ENCODE measurements around the gene PAQR4.

PAQR4 gene

DNA sequence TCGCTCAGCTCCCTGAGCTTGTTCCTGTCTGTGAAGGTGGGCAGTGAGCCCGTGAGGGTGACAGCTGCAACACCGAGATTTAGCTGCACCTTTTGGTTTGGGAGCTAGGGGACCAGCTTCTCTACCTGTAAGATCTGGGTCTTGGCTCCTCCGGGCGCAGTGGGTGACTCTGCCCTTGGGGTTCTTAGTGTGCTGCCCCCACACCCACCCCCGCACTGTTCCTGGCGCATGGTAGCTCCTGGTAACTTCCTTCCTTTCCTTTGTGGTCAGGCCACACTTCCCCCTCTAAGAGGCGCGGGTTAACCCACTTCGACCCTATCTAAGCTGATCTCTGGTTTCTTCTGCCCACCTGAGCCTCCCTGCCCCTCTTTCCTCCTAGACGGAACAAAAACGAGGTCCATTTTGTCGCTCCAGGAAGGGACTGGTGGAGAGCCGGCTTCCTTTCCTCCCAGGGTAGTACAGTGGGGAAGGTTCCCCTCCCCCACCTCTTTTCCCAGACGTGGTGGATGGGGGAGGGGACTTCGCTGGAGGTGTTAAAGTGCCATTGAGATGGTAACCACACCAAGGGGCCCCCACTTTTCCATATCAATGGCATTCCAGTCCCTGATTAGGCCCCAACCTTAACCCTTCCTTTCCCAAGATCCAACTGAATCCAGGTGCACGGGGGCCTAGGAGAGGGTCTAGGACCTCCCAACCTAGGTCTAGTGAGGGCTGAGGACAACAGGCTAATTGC, 39.0 kb downstream of the PAQR4 start:
- DNase-seq, result peak; percentile 50 to 54

DNA sequence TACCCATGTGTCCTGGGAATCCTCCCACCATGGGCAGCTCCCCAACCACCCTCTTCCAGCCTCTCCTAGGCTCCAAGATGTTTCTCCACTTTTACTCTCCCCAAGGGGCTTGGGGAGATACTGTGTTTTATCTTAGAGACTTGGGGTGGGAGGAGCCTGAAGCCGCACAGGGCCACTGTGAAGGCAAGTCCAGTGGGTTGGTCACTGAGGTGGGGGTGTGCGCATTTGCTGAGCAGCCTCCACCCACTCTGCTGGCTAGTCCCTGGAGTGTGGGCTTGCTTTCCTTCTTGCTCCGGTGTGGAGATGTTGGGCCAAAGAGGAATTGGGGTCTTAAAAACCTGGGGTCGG, 39.5 kb downstream of the PAQR4 start:
- DNase-seq, result no peak

DNA sequence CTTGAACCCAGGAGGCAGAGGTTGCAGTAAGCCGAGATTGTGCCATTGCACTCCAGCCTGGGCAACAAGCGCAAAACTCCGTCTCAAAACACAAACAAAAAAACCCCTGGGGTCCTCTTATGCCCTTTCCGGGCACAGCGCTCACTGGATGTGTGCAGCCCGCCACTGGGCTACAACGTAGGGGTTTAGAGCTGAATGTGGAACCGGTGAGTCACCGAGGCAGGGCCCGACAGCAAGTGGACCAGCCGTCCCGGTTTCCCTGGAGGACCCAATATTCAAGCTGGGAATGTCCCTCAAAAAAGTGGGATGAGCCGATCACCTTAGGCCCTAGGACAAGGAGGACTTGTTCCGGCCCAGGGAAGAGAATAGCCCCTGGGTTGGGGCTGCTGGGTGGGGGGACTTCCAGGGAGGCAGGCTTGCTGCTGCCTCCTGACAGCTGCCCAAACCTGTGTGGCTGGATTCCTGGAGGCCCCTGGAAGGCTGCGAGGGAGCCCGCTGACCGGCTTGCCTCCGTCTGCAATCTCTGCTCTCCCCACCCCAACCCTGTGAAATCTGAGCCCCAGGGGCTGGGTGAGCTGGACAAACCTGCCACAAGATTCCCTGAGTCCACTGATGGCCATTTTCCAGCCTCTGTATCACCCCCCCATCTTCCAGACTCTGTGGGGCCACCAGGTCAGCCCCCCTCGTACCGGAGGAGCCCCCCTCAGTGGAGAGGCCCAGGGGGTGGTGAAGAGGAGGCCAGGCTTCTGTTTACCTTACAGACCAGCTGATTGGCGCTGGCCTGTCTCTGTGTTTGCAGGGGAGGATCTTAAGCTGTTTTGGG, 40.6 kb downstream of the PAQR4 start:
- no peak for DNase-seq

DNA sequence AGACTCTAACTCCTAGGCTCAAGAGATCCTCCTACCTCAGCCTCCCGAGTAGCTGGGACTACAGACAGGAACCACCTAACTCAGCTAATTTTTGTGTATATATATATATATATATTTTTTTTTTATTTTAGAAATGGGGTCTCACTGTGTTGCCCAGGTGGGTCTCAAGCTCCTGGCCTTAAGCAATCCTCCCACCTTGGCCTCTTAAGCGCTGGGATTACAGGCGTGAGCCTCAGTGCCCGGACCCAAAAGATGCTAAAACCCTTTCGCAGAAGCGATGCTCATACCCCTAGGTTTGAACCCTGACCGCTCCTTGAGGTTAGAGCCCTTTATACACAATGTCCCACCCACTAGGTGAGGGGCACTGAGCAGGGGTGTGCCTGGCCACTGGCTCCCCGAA, 41.4 kb downstream of the PAQR4 start:
- no peak for DNase-seq

DNA sequence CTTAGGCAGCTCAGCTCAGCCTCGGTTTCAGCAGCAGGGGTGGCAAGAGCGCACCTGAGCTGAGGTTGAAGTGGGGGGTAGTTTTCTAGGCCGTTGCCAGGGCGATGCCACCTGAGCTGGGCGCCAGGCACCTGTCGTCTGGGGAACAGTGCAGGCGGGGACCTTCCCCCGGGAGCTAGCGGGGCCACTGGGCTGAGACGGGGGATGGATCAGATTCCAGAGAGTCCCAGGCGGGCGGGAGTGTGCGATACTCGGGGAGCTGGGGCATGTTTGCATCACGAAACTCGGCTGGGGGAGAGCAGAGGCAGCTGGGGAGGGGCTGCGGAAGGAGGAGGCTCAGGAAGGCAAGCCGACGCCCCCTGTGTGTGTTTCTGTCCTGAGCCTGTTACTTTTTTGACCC, 43.1 kb downstream of the PAQR4 start:
- no peak for DNase-seq

DNA sequence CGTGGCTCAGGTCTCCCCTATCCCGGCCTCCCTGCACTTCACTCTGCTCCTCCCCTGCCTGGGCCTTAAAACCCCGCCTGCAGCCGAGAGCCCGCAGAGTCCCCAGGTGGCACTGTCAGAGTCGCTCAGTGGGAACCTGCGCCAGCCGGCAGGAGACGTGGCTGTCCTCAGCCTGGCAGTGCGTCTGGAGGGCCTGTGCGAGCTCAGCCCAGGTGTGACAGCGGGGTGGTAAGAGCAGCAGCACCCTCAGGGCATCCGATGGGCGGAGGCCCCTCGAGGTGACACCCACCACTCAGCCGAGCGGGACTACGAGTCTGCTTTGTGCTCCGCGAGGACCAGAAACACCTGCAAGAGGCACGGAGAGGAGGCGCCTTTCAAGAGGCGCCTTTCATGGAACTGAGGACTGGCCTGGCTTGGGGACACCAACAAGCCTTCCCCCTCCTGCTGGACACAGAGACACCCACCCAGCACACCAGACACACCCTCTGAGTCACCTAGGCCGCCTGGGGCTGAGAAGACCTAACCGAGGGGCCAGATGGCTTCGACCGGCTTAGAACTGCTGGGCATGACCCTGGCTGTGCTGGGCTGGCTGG, 43.8 kb downstream of the PAQR4 start, which contains the start of gene CLDN9:
Gene CLDN9 (plus strand): TSS at position 96 of the 593 bp plus-strand sequence. CDS start 440 bp downstream, at position 536.
- DNase-seq, result no peak

DNA sequence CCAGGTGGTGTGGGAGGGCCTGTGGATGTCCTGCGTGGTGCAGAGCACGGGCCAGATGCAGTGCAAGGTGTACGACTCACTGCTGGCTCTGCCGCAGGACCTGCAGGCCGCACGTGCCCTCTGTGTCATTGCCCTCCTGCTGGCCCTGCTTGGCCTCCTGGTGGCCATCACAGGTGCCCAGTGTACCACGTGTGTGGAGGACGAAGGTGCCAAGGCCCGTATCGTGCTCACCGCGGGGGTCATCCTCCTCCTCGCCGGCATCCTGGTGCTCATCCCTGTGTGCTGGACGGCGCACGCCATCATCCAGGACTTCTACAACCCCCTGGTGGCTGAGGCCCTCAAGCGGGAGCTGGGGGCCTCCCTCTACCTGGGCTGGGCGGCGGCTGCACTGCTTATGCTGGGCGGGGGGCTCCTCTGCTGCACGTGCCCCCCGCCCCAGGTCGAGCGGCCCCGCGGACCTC, 44.4 kb downstream of the PAQR4 start:
- DNase-seq, result no peak

DNA sequence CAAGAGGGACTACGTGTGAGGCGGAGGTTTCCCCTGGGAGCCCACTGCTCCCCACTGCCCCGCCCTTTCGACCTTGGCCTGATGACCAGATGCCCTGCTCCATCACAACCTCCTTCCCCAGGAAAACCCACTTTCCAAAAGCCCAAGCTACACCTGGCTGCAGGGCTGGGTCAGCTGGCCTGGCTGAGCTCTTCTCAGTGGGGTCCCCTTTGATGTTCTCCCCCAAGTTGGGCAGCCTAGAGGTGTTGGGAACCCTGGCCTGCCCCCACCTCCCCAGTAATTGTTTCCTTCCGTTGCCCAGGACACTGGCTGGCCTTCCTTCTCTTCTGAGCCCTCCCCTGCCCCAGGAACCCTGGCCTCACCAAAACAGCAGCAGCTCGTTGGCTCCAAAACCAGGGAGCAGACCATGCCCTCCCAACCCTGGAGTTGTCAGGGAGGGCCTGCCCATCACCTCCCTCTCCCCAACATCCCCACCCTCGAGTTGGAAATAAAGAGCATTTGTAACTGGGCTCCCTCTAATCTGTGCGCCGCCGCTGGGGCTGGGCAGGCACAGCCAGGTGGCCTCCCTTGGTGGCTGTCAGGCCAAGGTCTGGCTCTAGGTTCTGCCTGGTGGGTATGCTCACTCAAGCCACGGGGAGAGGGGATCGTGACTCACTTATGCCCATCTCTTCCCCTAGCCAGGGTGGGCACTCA, 45.0 kb downstream of the PAQR4 start:
- no peak for DNase-seq

DNA sequence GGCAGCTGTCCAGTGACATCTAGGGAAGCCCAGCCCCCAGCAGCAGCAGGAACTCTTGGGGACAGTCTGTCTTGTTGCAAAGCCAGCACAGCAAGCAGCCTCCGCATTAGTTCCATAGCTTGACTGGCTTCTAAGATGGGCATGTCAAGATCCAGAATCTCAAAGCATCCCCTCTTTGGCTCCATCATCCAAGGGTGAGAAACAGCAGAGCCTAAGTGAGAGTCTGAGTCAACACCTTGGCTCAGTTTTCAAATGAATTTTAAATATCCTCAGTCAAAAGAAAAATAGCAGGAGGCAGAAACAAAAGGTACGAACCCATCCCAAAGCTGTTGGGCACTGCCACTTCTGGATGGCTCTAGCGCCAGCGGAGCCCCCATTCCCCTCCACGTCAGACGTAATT, 45.8 kb downstream of the PAQR4 start:
- no peak for DNase-seq

DNA sequence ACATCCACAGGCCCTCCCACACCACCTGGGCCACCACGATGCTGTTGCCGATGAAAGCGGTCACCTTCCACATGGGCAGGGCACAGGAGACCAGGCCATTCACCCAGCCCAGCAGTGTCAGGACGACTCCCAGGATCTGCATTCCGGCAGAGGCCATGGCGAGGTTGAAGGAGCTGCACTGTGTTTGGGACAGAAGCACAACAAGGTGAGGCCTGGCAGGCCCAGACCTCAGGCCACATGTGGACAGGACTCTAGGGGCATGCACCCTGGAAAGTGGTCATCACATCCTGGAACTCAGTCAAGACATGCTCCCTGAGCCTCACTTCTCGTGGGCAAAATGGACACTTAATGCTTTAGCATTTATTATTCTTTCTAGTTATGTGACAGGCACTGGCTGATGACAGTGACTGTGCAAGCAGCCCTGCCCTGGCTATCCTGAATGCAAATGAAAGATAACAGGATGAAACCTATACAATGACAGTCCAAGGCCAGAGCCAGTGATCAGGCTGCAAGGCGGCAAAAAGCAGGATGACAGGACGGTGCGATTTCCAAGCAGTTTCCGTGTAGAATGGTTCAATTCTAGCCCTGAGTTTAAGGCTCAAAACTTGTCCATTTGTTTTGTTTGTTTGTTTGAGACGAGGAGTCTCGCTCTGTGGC, 46.8 kb downstream of the PAQR4 start:
- DNase-seq, result no peak

DNA sequence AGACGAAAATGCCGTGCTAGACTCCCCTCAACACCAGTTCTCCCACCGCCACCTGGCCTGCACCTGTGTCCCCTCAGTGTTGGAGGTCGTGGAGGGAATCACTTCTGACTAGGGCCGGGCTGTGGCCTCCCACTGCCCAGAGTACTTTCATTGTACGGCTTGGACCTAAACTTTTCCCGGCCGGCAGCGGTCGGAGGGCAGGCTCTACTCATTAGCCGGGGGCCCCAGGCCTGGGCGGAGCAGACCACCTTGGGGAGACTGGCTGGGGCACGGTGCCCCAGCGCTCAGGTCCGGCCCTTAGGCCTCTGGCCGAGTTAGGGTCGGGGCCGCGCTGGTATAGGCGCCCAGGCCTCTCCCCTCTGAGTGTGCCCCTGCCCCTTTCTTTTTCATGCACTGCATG, 48.2 kb downstream of the PAQR4 start:
- DNase-seq, result no peak

DNA sequence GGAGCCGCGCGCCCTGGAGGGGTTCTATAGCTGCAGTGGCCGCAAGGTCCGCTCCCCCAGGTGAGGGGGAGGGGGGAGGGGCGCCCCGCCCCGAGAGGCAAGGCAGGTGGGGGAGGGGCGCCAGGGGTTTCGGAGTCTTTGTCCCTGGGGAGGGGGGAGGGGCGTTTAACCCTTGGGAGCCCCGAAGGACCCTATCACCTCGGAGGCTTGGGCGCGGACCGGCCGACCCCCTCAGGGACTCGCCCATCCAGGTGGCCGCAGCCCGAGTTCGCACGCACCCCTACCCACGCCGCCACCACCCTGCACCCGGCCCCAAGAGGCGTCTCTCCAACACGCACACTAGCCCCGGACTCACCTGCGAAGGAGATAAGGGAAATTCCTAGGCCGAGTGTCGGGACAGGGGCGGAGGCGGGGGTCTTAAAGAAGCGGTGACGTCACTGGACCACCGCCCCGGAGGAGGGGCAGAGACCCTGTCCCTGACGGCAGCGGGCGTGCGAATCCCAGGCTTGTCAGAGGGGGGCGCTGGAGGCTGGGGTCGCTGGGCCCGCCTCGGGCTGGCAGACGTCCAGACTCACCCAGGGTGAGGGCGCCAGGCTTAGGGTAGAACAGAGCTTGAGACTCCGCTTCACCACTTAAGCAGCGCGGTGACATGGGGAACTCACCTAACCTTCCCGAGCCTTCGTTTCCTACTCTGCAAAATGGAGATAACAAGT, 48.8 kb downstream of the PAQR4 start, which contains the start of gene CLDN6:
Gene CLDN6 (minus strand): TSS at position 390 of the 713 bp plus-strand sequence. CDS start 2,162 bp downstream, outside the sequence.
- DNase-seq, result no peak

DNA sequence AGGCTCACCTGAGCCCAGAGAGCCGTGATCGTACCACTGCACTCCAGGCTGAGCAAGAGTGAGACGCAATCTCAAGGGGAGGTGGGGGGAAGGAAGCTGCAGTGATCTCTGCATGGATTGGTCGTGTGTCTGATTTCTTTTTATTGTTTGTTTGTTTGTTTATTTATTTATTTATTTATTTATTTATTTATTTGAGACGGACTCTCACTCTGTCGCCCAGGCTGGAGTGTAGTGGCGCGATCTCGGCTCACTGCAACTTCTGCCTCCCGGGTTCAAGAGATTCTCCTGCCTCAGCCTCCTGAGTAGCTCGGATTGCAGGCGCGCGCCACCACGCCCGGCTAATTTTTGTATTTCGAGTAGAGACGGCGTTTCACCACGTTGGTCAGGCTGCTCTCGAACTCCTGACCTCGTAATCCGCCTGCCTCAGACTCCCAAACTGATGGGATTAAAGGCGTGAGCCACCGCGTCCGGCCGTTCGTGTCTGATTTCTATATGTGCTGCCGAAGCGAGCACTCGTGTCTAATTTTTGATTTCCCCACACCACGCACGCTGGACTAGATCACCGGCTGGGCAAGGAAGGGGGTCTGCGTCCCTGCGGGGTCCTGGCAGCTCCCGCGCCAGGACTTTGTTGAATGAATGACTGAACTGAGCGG, 50.6 kb downstream of the PAQR4 start:
- DNase-seq, result no peak

DNA sequence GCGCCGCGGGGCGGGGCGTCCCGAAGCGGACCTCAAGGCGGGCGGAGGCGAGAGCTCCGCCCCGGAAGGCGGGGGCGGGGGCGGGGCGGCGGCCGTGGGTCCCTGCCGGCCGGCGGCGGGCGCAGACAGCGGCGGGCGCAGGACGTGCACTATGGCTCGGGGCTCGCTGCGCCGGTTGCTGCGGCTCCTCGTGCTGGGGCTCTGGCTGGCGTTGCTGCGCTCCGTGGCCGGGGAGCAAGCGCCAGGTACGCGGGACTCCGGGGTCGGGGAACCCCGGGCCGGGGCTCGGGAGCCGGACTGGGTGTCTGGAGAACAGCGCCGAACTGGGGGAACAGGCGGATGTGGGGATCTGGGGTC, 51.1 kb downstream of the PAQR4 start, which contains the start of gene TNFRSF12A:
Gene TNFRSF12A (plus strand): TSS at position 122 of the 357 bp plus-strand sequence. CDS start 30 bp downstream, at position 152.
- DNase-seq, result peak; percentile 72 to 85

DNA sequence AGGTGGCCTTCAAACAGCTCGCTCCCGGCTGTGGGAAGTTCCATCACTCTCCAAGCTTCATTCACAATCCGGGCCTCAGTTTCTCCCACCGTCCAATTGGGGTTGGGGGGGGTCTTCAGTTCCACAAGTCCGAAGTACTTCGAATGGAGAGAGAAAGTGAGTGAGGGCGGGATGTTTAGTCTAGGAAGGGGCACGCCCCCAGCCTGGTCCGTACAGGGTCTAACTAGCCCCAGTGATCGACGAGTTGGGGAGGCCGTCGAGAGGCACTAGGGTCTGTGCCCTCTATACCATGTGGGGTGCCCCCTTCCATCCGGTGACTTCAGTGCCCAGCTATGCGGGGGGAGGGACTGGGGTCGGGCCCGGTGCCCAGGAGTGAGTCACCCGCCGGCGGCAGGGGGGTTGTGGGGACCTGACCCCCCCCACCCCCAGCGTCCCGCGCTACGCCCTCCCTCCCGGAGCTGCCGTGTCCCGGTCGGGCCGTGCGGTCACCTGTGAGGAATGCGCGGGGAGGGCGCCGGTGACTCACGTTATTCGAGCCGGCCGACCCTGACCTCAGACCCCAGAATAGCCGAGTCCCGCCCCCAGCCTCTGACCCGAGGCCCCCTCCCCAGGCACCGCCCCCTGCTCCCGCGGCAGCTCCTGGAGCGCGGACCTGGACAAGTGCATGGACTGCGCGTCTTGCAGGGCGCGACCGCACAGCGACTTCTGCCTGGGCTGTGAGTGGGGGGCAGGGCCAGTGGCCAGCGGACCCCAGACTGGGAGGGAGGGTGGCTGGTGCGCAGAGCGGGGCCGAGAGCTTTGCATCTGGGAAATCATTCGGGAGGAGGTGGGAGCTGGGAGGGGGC, 51.7 kb downstream of the PAQR4 start:
- no peak for DNase-seq

DNA sequence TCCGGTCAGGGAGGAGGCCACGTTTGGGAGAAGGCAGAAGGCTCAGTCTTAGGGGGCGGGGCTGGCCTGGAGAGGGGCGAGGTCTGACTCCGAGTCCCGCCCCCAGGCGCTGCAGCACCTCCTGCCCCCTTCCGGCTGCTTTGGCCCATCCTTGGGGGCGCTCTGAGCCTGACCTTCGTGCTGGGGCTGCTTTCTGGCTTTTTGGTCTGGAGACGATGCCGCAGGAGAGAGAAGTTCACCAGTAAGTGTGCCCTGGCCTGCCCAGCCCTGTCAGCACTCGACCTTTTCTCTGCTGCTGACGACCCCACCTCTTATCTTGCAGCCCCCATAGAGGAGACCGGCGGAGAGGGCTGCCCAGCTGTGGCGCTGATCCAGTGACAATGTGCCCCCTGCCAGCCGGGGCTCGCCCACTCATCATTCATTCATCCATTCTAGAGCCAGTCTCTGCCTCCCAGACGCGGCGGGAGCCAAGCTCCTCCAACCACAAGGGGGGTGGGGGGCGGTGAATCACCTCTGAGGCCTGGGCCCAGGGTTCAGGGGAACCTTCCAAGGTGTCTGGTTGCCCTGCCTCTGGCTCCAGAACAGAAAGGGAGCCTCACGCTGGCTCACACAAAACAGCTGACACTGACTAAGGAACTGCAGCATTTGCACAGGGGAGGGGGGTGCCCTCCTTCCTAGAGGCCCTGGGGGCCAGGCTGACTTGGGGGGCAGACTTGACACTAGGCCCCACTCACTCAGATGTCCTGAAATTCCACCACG, 52.5 kb downstream of the PAQR4 start:
- peak; percentile 62 to 68 for DNase-seq

DNA sequence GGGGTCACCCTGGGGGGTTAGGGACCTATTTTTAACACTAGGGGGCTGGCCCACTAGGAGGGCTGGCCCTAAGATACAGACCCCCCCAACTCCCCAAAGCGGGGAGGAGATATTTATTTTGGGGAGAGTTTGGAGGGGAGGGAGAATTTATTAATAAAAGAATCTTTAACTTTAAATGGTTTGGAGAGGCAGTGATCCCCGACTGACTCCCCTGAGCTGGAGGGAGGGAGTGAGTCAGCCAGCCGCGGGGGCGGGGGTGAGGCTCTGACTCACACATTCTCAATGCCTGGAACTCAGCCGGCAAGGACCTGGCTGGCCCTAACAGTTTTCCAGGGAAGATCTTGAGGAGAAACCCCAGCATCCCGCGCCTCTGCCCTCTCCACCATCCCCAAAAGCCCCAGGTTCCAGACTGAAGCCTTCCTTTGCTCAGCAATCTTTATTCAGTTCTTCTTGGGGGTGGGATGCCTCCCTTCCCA, 53.1 kb downstream of the PAQR4 start:
- DNase-seq, result peak; percentile 83 to 91

DNA sequence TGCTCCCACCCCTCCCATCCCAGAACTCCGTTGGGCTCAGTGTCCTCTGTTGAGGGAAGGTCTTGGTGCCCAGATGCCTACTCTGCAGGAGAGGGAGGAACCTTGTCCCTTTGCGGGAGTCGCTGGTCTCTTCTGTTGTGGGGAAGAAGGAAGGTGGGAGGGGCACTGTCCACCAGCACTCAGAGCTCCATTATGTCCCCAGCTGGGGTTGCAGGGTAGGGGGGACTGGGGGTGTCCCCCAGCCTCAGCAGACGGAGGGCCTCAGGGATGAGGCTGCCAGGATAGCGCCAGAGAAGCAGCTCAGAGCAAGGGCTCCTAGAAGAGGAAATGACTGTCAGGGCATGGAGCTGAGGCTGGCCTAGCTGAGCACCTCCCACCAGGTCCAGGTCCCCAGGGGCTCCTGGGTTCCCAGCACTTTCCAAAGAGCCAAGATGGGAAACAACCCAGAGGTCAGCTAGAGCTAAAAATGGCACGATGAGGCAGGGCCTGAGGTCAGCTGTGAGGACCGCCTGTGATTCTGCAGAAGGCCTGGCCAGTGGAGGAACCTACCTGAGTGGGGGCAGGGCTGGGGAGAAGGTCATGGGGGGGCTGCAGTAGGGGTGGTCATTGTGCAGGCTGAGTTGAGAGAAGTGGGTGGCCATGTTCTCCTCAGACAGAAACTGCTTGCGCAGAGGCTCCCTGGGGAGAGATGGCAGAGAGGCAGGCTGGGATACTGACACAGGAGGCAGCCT, 53.7 kb downstream of the PAQR4 start:
- DNase-seq, result no peak

Measured in inflammatory macrophage treated with lipopolysaccharide for 1 hour (primary cell).